COLO668 (cell line): ENCODE results near the gene MYO3B.
A peak's percentile ranks its signal among the peaks of the same experiment; 100 is the strongest.

Source experiments
- DNase-seq: peaks from one replicate; lab custom pipeline; 2025; ENCODE audit not compliant: unreplicated experiment; lab: John Stamatoyannopoulos, UW

The MYO3B gene

DNA sequence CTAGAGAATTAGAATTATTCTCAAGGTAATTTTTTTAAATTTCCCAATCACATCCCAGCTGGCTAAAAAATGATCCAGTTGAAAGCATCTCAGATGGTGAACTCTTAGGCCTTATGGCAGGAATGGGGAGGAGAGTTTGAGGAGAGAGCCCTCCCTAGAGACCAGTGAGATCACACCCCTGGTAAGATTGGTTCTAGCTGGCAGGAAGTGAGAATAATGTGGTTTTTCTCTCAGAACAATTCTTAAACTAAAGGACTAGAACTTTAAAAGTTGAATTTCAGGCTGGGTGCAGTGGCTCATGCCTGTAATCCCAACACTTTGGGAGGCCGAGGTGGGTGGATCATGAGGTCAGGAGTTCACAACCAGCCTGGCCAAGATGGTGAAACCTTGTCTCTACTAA, 120.2 kb downstream of the MYO3B start:
- no peak for DNase-seq

DNA sequence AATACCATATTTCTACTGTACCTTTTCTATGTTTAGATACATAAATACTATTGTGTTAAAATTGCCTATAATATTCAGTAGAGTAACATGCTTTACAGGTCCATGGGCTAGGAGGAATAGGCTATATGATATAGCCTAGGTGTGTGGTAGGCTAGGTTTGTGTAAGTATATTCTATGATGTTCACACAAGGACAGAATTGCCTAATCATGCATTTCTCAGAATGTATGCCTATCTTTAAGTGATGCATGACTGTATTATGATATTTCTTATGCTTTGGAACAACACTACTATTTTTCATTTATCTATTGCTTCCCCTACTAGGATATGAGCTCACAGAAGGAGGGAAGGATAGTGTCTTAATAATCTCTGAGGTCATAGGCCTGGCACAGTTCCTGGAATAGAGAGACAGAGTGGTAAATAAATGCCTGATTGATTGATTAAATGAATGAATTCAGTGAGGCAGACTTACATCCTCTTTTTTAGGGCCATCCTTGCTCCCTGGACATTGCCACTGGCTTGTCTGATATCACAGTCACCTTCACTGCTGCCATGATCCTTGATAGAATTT, 121.0 kb downstream of the MYO3B start:
- DNase-seq, result no peak

DNA sequence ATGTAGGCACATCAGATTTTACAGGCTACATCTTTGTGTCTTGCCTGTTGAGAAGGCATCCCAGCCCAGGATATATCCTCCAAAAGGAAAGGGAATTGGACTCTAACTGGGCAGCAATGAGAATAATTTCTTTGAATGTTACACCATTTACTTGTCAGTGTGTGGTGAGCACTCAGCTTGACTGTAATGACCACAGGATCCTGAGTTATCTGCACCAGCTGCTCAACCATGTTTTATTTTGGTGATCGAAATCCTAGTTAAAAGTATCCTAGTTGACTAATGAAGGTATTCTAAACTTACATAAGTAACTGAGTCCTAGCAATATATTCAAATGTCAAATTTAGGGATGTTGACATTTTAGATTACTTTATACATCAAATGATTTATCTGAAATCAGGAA, 123.0 kb downstream of the MYO3B start:
- DNase-seq, result no peak

DNA sequence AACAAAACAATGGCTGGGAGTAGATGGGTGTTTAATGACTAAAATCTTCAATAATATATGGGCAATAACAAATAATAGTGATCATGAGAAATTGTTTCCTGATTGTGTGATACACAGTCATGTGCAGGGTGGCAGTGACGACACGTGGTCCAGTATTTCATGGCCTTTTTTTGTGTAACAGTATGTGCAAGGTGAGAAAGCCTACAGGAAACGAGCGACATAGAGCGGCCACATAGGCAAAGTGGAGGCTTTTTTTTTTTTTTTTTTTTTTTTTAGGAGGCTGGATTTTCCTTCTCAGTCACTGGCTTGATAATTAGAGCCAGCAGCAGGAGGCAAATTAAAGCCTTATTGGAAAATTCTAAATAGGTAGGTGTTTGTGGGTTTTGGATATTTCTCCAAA, 123.7 kb downstream of the MYO3B start:
- no peak for DNase-seq

DNA sequence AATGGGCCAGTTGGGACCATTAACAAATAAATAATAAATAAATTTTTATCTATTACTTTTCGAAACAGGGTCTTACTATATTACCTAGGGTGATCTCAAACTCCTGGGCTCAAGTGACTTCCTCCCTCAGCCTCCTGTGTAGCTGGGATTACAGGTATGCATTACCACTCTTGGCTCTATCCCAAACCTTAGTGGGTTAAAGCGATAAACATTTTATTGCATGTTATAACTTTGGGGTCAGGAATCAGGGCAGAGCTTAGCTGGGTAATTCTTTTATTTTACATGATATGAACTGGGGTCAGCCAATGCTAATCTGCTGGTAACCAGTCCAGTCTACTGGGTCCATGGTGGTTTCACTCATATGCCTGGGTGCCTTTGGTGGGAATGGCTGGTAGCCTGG, 127.8 kb downstream of the MYO3B start:
- no peak for DNase-seq

DNA sequence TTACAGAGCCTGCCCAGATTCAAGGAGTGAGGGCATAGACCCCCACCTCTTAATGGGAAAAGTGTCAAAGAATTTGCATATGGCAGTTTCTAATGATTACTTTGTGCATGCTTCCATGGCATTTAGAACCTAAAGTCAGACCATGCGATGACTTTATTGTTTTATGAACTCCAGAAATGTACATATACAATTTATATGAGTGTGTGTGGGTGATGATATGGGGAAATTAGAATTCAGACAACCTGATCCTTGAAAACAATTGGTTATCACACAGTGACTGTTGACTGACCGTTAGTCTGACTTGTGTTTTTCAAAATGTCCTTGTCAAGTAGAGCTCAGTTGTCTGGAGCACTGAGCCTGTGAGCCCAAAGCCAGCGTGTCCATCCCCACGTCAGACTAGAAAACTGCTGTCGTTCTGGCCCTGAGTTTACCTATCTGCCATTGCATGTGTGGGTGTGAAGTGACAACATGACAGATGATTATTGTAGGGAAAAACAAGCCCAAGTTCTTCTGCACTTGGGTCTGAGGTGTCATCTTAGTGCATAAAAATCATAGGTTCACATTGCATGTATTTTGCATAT, 128.4 kb downstream of the MYO3B start:
- DNase-seq, result no peak

DNA sequence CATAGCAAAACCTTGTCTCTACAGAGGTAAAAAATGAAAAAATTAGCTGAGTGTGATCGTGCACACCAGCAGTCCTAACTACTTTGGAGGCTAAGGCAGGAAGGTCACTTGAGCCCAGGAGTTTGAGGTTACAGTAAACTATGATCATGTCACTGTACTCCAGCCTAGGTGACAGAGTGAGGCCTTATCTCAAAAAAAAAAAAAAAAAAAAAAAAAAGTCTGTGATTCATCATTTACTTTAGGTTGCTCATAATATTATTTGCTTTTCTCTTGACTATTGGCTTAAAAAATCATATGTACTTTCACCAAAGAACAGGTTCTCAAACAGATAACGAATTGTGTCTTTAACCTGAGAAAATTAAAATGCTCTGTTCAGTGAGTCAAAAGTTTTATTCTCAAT, 129.1 kb downstream of the MYO3B start:
- DNase-seq, result no peak

DNA sequence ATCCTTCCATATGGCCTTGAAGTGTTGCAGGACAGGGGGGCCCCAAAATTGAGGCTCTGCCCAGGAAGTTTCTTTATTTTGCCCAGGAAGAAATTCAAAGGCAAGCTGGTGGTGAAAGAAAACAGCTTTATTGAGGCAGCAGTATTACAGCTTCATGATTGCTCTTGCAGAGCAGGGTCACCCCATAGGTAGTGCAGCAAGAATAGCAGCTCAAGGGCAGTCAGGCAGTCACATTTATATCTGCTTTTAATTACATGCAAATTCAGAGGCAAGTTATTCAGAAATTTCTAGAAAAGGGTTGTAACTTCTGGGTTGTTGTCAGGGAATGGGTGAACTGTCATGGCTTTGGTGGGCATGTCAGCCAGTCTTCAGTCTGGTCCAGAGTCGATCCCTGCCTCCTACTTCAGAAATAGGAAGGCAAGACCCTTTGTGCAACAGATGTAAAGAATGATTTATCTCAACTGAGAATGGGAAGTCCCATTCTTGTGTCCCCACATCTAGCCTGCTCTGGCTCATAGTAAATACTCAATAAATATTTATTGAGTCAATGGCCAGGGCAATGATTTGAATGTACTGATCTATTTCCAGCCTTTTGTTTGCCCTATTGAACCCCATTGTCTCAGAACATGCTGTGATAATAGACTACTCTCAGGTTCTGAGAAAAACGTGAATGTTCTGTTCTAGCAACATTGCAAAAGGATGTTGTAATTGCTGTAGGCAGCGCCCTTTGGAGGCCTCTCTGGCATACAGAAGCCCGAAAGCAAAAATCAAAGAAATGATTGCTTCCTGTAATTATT, 129.8 kb downstream of the MYO3B start:
- DNase-seq, result no peak

DNA sequence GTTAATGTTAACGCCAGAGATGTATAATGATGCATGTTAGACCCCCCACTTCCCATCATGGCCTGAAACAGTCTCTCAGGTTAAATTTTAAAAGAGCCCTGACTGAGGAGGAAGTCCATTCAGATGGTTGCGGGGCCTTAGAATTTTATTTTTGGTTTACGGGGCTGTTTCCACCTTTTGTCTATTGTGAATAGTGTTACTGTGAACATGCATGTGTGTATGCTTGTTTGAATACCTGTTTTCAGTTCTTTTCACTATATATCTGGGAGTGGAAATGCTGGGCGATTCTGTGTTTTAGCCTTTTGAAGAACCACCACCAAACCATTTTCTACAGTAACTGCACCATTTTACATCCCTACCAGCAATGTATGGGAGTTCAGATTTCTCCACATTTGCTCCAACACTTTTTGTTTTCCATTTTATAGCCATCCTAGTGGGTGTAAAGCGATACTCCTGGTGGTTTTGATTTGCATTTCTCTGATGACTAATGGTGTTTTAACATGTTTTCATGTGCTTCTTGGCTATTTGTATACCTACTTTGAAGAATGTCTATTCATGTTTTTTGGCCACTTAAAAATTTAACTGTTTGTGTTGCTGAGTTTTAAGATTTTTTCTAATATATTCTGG, 133.0 kb downstream of the MYO3B start:
- DNase-seq, result no peak

DNA sequence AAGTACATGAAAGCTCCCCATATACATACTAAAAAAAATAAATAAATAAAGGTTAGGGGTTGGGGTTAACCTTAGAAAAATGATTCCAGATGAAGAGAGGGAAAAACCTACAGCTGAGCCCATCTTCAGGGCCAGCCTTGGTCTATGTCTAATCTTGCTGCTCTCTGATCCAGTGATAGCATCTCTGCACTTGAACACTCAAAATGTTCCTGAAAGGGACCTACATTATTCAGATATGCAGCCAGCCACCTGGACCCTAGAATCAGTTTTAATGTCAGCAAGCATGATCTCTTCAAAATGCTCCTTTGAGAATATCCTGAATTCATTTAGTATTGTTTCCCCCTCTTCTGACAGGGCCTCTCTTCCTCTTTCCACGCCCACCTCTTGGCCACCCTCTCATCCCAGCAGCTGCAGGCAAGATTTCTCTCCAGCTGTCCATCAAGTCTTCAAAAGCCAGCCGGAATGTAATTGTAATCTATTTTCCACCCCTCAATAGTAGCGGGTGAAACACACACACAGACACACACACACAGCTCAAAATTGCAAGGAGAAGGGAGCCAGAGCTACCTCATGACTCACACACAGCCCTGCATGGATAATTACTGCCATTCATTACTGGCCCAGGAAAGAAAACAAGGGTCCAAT, 135.5 kb downstream of the MYO3B start:
- no peak for DNase-seq

DNA sequence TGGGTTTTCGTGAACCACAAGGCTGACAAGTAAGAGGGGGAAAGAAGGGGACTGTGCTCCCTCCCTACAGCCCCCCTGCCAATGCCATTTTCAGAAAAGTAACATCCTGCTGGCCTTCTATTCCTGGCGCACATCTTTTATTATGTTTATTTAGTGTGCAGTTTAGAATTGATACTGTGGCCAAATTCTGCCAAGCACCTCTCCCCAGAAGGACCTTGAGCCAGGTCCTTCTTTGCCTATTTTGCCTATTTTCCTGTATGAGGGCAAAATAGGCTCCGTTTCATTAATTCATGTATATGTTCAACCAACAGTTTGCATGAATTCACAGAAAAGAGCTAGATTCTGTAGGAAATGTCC, 136.0 kb downstream of the MYO3B start:
- no peak for DNase-seq

DNA sequence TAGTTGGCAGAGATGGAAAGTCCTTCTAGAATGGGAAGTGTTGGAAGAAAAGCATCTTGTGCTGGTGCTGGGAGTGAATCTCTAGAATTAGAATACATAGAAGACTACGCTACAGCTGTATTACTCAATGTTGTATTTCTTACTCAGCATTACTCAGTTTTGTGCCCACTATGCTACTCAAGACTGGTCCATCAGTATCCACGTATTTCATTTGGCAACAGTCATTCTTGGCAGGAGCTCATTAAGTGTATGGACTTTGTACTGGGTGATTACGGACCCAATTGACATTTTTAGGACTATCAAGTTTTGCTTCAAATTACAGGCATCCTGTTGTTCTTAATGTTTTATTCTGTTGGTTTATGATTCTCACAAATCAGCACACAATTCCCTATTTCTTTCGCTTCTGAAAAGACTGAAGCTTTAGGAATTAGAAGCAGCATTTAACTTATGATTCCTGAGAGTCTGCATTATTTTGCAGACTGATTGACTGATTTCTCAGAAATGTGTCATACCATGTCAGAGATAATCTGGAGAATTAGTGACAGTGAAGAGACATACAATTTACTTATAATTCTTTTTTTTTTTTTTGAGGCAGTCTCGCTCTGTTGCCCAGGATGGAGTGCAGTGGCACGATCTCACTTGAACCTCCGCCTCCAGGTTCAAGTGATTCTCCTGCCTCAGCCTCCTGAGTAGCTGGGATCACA, 136.9 kb downstream of the MYO3B start:
- no peak for DNase-seq

DNA sequence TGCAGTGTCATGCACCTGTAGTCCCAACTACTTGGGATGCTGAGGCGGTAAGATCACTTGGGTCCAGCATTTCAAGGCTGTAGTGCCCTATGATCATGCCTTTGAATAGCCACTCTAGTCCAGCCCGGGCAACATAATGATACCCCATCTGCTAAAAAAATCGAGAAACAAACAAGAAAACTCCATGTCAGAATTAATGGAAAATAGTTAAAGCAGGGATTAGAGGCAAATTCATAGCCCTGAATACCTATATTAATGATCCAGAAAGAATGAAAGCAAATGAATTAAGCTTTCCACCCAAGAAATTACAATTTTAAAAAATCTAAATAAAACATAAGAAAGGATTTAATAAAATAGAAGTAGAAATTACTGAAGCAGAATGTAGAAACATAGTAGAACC, 143.0 kb downstream of the MYO3B start:
- no peak for DNase-seq

DNA sequence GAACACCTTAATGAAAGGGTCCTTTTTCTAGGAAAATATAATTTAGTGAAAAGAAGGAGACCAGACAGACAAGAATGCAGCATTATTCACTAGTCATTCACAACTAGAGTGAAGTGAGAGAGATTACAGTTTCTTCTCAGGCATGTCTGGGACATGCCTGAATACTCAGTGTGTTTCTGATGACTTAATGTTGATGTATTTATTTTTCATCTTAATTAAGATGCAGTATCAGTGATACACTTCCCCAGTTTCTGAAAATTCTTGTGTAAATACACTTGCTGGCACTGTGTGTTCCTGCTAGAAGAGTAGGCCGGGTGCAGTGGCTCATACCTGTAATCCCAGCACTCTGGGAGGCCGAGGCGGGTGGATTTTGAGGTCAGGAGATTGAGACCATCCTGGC, 143.6 kb downstream of the MYO3B start:
- no peak for DNase-seq

DNA sequence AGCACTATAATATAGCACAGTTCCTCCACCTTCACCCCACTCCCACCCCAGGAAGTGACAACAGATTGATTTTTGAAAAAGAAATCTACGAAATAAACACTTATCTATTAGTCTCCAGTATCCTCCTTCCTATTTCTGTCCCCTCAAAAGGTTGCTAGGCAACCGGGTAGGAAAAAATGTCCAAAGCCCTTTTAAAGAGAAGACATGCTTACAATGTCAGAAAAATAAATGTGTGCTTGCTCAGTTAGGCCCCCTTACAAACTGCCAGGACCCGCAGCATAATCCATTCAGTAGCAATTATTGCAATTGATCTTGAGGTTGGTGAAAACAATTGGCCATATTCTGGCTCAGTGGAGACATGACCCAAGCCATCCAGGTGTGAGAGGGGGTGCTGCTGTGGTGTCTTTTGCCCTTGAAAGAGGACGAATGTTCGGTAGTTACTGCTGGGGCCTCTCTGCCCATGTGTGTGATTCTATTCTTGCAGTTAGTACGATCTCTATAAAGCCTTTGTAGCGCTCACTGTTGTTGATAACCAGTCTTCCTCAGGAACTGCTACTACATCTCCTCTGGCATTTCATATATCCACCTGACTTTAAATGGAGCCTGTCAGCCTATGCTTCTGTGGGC, 144.3 kb downstream of the MYO3B start:
- no peak for DNase-seq

DNA sequence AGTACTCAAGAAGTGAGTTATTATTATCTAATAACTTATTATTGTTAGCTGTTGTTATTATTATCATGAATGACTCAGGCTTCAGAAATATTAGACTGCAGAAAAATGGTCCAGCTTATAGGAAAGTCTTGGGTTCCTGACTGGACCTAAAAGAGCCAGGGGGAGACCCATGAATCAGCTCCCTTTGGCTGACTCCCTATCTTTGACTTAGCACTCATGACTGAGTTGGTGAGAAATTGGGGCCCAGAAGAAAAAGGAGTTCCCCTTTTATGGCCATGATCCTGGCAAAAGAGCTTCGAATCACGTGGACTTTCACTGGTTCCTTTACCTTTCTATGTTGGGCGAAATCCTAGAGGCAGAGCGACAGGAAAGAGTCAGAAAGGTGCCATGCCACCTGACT, 145.8 kb downstream of the MYO3B start:
- no peak for DNase-seq

DNA sequence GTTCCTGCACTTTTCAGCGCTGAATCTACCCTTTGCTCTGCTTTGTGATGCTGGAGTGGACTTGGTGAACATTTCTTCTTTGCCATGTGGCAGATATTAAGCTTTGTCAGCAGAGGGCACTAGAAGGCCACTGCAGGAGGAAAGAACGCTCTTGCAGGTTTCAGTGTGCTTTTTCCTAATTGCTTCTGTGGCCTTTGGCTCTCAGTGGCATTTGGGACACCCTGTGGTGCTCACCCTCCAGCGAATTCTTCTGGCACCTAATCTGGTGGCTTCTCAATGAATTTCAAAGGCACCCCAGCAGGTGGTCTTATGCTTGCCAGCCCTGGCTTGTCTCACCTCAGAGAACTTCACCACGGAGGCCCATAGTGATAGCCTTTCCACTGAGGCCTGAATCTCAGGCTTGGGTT, 146.7 kb downstream of the MYO3B start:
- peak; percentile 54 for DNase-seq

DNA sequence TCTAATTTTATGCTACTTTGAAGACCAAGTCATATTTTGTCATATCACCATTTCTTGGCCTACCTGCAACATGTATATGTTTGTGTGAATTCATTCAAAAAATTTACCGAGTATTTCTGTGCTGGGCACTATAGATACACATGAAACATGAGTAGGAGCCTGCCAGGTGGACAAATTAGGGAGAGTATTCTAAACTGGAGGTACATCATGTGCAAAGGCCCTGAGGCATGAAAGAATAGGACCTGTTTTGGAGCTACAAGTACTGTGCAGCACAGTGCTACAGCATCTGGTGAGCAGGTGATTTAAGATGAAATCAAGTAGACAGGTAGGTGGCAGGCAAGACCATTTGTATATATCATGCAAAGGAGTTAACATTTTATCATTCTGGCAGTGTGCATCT, 152.9 kb downstream of the MYO3B start:
- no peak for DNase-seq

DNA sequence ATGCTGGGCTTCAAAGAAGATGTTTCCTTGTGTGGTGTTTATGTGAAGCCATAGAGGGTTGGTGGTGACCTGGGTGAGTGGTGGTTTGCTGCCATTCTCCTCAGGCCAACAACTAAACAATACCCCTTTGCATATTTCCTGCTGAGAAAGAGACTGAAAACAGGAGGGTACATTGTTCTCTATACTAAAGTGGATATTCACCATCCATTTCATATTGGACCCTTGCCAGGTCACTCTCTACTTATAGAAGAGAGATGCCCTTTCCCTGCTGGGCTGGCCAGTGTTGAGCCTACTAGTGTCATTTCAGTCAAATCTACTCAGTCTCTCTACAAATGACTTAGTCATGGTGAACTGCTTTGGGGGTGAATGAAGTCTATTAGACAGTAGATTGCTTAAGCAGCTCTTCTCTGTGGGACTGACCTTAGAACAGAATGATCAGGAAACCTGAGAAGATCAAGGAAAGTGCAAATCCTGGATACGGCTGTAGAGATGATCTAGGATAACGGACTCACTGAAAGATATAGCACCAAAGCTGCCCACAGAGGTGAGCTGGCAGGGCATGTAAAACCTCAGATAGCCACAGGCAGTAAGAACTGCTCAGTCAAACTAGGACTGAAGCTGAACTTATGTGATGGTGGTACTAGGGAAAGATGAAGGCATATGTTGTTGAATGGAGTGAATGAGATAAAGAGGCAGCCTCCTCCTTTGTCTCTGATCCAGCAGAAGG, 154.9 kb downstream of the MYO3B start:
- DNase-seq, result peak; percentile 49

DNA sequence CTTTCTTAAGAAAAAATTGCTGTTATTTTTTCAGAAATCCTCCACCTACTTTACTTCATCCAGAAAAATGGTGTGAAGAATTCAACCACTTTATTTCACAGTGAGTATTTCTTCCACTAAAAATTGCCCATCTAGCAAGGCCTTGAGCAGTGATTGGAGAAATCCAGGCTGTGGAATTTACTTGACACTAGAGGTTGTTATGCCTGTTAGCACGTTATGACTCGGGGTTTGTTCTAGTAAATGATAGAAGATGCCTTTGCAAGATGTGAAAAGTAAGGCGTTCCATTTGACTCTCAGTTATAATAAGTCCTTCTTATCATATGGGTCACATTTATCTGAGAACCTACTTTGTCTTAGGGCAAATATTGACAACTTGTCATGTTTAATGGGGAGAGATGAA, 157.4 kb downstream of the MYO3B start:
- DNase-seq, result no peak
